Suppressor macrophage treated with lipopolysaccharide for 4 hours (primary cell): ENCODE results near the gene PTPN1.
A peak's percentile ranks its signal among the peaks of the same experiment; 100 is the strongest.

Source experiments
- DNase-seq: peaks from one replicate; pipeline ENCODE4 v3.0.0-alpha.2; 2020

The PTPN1 gene

DNA sequence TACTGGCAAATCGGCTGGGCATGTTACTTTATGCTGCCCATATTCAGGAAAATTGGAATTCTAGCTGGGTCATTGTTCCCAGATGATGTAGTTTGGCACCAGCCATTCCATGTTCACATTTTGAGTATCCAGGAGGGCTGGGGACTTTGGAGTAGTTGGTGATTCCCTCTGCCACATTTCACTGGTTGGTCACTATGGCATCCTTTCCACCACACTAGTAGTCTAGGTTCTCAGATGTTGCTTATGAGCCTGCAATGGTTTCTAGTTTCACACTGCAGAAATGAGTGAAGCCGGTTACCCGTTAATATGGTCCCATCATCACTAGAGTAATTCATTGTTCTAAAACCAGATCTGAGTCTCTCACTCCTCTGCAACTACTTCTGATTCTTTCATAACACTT, 4.6 kb downstream of the PTPN1 start:
- DNase-seq: no peak

DNA sequence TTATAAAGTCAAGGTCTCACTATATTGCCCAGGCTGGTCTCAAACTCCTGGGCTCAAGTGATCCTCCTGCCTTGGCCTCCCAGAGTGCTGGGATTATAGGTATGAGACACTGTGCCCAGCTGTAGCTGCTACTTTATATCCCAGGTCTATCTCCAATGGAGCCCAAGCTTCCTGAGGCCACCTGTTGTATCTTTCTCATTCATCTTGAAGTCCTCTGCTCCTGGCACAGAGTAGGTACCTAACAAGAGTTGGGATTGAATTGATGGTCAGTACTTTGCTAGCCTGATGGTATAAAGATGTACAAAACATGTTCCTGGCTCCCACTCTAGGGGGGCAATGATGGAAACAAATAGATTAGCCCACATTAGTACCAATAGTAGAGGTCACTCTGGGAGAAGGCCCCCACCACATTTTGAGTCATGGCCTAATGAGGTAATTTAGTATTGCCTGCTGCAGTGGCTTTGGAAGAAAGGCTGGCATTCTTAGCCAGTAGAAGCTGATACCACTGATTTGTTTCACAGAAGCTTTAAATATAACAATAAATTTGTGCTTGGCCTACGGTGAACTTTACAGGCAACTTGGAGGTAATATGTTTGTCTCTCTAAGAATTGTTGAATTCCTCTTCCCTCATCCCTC, 5.4 kb downstream of the PTPN1 start:
- DNase-seq: peak; percentile 62

- peak; percentile 91 for DNase-seq
These were observed 6.2 kb downstream of the PTPN1 start for GRCh38 chr20:50516180-50516934.

GRCh38 chr20:50516935-50517816, 7.0 kb downstream of the PTPN1 start:
- no peak for DNase-seq

DNA sequence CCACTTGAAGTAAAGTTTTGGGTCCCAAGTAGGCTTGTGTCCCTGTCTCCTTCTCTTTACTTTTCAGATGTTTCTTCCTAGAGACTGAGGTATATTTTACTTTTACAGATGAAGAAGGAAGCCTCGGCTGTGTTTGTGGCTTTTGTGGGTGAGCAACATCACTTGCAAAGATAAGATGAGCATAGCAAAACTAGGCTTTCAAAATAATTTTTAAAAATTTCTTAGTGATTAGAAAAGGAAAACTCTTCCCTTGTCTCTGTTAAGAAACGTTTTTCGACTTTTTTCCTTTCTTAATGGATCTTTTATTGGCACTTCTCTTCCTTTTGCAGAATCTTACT, 7.6 kb downstream of the PTPN1 start:
- no peak for DNase-seq

DNA sequence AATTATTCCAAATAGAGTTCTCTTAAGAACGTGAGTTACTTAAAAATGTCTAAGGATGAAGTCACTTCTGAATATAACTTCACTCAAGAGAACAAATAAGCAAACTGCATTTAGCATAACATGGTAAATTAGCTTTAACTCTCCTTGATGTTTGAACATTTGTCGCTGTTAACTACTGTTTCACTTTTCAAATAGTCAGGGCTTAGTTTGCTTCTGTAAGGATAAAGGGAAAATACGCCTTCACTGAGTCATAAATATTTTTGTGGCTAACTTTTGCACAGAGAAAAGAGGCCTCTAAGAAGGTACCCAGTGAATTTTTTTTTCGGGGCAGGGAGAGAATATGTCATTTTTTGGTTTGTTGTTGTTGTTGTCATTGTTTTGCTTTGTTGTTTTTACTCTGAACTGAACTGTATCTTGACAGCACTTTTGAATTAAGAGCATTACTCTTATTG, 8.1 kb downstream of the PTPN1 start:
- peak; percentile 76 for DNase-seq

- peak; percentile 57 for DNase-seq
These were observed 9.0 kb downstream of the PTPN1 start for GRCh38 chr20:50519036-50519762.

DNA sequence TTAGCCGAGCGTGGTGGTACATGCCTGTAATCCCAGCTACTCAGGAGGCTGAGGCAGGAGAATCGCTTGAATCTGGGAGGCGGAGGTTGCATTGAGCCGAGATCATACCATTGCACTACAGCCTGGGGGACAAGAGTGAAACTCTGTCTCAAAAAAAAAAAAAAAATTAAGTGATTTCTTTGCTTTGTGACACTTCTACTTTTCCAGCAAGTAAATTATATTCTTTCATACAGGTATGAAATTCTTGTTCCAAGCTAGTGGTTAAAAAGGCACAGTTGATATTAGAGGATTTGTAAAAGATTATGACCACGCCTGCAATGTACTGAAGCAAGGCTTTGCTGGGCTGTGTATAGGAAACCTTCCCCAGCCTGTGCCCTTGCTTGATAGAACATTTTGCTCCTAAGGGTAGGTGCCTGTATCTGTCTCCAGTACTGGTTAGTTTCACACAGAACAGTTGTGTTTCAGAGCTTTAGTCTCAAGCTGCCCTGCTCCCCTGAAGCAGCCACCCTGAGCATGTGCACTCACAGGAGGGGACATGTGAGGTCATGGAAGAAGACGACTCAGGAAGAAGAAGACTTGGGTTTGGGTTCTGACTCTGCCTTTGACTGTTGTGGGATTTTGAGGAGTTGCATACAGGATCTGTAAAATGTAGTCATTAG, 10.2 kb downstream of the PTPN1 start:
- no peak for DNase-seq

- DNase-seq: no peak
These were observed 11.3 kb downstream of the PTPN1 start for GRCh38 chr20:50521221-50522052.

- no peak for DNase-seq
These were observed 12.0 kb downstream of the PTPN1 start for GRCh38 chr20:50522053-50522674.

DNA sequence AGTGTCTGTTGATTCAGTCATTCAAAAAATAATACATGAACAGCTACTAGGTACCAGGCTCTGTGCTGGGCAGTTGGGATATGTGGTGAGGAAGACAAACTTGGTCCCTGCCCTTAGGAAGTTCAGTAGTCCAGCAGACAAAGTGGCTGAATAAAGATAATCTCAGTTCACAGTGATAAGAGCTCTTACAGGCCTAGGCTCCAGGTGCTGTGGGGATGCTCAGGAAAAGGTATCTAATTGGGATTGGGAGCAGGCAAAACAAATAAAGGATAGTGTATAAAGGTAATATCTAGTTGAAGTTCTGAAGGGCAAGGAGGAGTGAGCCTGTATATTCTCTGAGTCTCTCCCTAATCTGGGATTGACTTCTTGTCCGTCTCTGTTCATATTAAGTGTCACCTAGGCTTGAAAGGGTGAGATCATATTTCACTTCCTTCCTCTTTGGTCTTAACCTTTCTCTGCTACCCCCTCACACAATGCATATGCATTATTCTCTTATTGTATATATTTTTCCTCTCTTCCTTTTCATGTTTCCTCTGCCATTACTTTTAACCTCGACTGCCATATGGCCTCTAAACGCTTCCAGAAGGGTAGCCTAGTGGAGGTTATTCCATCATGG, 13.5 kb downstream of the PTPN1 start:
- DNase-seq: no peak

DNA sequence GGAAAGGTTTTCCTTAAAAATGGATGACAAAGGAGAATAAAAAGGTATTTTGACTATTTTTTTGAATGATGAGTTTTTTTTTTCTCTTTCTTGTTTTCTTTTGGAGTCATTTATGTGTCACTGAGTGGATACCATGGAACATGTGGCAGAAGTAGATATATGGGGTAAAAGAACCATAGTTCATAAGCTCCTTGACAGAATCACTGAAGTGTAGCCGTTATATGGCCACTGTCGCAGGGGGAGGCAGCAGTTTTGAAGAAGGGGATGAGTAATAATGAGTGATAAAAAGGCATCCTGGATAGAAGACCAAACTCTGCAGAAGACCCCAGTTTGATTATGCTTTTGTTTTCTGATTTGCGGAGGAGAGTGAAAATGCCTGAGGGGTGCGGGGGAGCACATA, 15.5 kb downstream of the PTPN1 start:
- no peak for DNase-seq

- DNase-seq: no peak
These were observed 16.3 kb downstream of the PTPN1 start for GRCh38 chr20:50526403-50526989.

- DNase-seq: no peak
These were observed 17.0 kb downstream of the PTPN1 start for GRCh38 chr20:50527068-50527605.

GRCh38 chr20:50528129-50528528, 17.9 kb downstream of the PTPN1 start:
- no peak for DNase-seq

DNA sequence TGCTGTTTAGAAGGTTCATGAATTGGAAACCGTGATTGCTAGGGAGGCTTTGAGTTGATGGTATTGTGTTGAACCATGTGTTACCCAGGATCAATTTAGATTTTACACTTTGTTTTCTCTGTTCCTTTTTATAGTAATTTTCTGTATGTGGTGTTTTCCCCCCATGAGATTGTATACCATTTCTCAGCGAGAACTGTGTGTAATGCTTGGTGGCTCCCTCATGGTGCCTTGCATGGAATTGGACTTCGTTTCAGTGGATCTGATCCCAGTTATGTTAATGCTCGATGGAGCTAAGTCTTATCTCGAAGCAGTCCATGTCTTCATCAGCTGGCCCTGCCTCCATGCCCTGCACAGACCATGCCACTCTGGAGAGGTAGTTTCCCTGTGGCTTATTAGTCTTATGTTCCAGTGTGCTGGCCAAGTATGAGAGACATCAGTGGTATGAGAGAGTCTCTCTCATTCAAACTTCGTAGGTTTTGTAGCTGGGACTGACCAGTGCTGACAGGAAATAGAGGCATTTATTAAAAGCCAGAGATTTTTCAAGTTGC, 18.7 kb downstream of the PTPN1 start:
- DNase-seq: no peak

- no peak for DNase-seq
These were observed 22.0 kb downstream of the PTPN1 start for GRCh38 chr20:50532221-50532620.

GRCh38 chr20:50533061-50533460, 22.9 kb downstream of the PTPN1 start:
- DNase-seq: no peak

DNA sequence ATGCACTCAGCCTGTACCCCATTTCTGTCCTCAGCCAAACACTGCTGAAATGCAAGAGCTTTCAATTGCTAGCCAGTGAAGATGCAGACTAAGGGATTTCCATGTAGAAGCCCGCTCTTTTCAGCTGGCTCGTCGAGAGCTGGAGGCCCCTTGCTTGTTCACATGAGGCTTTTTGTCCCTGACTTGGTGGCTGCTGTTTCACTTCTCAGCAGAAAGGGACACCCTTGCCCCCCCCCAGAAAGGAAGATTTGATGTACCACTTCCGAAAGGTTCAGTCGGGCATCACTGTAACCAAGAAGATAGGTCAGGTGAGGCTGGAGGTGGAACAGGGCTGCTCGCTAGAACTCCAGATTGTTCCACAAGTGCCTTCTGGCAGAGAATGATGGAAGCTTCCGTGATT, 23.3 kb downstream of the PTPN1 start:
- DNase-seq: no peak

DNA sequence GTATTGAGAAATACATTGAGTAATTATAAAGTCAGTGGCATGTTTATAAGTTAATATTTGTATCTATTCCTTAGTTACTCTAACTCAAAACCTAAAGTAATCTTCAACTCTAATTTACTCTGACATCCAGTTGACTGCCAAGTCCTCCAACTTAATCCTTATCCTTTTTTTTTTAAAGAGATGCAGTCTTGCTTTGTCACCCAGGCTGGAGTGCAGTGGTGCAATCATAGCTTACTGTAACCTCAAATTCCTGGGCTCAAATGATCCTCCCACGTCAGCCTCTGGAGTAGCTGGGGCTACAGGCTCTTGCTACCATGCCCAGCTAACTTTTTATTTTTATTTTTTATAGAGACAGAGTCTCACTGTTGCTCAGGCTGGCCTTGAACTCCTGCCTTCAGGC, 24.4 kb downstream of the PTPN1 start:
- DNase-seq: no peak
